ENCODE results near the gene FAHD2A.
A peak's percentile ranks its signal among the peaks of the same experiment; 100 is the strongest.
"Not testable (repeated sequence)": the region's sequence is repeated elsewhere in the genome, so short reads cannot be mapped to it uniquely, and the experiment has no call there.

The FAHD2A gene

GRCh38 chr2:95390272-95390880 lies 12.1 kb upstream of the FAHD2A start:
- H3K27me3 ChIP-seq (ENCODE audit: control insufficient read depth in 1 of 2, insufficient read depth in 2 of 2, low read length in 2 of 2), result no peaks in the 10 kb centered on the region
- H3K27ac ChIP-seq (ENCODE audit: low read depth, low read length), result peak overlapping the region; percentile 88
- H3K4me1 ChIP-seq (ENCODE audit: control insufficient read depth in 1 of 2, insufficient read depth in 2 of 2, low read length in 2 of 2), result peaks cover 43% of the 10 kb centered on the region in 2 donors
- H3K9ac ChIP-seq (ENCODE audit: low read depth in 1 of 2, low read length in 2 of 2), result peak overlapping the region; percentile 4 to 52
- H3K36me3 ChIP-seq (ENCODE audit: control insufficient read depth in 1 of 2, insufficient read depth in 2 of 2, low read length in 2 of 2), result no peaks in the 10 kb centered on the region
- no peaks in the 10 kb centered on the region for H3K9me3 ChIP-seq (ENCODE audit: control insufficient read depth in 1 of 2, low read length in 2 of 2)
- H3K4me3 ChIP-seq (ENCODE audit: low read depth in 1 of 2, low read length in 2 of 2), result no peak overlapping the region

DNA sequence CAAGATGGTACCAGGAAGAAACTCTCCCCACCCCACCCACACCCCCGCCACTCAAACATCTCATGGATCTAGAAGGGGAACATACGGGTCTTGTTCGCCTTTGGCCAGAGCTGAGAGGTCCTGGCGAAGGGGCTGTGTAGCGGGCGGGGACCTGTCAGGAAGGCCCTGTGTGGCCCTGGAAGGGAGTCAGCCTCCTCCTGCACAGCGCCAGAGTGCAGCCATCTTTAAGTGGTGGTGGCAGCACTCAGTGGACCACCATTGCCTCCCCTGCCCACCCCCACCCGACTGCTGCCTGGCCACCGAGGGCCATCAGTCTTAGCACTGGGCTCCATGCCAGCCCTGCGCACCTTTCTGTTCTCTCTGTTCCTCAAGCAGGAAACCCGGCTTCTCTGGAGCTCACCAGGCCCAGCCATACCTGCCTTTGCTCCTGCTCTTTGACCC lies 11.6 kb upstream of the FAHD2A start:
- Histone ChIP-seq H3K9ac (ENCODE audit: low read depth in 1 of 2, low read length in 2 of 2) (no peak overlapping the region), H3K4me1 (ENCODE audit: control insufficient read depth in 1 of 2, insufficient read depth in 2 of 2, low read length in 2 of 2) (peaks cover 40 to 41% of the 10 kb centered on the region in 2 donors), H3K27me3 (ENCODE audit: control insufficient read depth in 1 of 2, insufficient read depth in 2 of 2, low read length in 2 of 2) (no peaks in the 10 kb centered on the region), H3K9me3 (ENCODE audit: control insufficient read depth in 1 of 2, low read length in 2 of 2) (no peaks in the 10 kb centered on the region), H3K27ac (ENCODE audit: low read depth, low read length) (peak overlapping the region; percentile 69), H3K4me3 (ENCODE audit: low read depth in 1 of 2, low read length in 2 of 2) (no peak overlapping the region), H3K36me3 (ENCODE audit: control insufficient read depth in 1 of 2, insufficient read depth in 2 of 2, low read length in 2 of 2) (no peaks in the 10 kb centered on the region)

GRCh38 chr2:95391641-95392310 lies 10.7 kb upstream of the FAHD2A start:
- no peaks in the 10 kb centered on the region for H3K27me3 ChIP-seq (ENCODE audit: control insufficient read depth in 1 of 2, insufficient read depth in 2 of 2, low read length in 2 of 2)
- H3K4me1 ChIP-seq (ENCODE audit: control insufficient read depth in 1 of 2, insufficient read depth in 2 of 2, low read length in 2 of 2), result peaks cover 40 to 41% of the 10 kb centered on the region in 2 donors
- peak overlapping the region in 1 of 2 donors; percentile 34 for H3K9ac ChIP-seq (ENCODE audit: low read depth in 1 of 2, low read length in 2 of 2)
- no peaks in the 10 kb centered on the region for H3K9me3 ChIP-seq (ENCODE audit: control insufficient read depth in 1 of 2, low read length in 2 of 2)
- no peaks in the 10 kb centered on the region for H3K36me3 ChIP-seq (ENCODE audit: control insufficient read depth in 1 of 2, insufficient read depth in 2 of 2, low read length in 2 of 2)
- peak overlapping the region; percentile 69 for H3K27ac ChIP-seq (ENCODE audit: low read depth, low read length)
- no peak overlapping the region for H3K4me3 ChIP-seq (ENCODE audit: low read depth in 1 of 2, low read length in 2 of 2)

GRCh38 chr2:95392320-95392719 lies 10.2 kb upstream of the FAHD2A start:
- Histone ChIP-seq H3K27ac (ENCODE audit: low read depth, low read length) (no peak overlapping the region), H3K27me3 (ENCODE audit: control insufficient read depth in 1 of 2, insufficient read depth in 2 of 2, low read length in 2 of 2) (no peaks in the 10 kb centered on the region), H3K9me3 (ENCODE audit: control insufficient read depth in 1 of 2, low read length in 2 of 2) (no peaks in the 10 kb centered on the region), H3K4me1 (ENCODE audit: control insufficient read depth in 1 of 2, insufficient read depth in 2 of 2, low read length in 2 of 2) (peaks cover 40 to 41% of the 10 kb centered on the region in 2 donors), H3K36me3 (ENCODE audit: control insufficient read depth in 1 of 2, insufficient read depth in 2 of 2, low read length in 2 of 2) (no peaks in the 10 kb centered on the region), H3K9ac (ENCODE audit: low read depth in 1 of 2, low read length in 2 of 2) (no peak overlapping the region), H3K4me3 (ENCODE audit: low read depth in 1 of 2, low read length in 2 of 2) (no peak overlapping the region)

DNA sequence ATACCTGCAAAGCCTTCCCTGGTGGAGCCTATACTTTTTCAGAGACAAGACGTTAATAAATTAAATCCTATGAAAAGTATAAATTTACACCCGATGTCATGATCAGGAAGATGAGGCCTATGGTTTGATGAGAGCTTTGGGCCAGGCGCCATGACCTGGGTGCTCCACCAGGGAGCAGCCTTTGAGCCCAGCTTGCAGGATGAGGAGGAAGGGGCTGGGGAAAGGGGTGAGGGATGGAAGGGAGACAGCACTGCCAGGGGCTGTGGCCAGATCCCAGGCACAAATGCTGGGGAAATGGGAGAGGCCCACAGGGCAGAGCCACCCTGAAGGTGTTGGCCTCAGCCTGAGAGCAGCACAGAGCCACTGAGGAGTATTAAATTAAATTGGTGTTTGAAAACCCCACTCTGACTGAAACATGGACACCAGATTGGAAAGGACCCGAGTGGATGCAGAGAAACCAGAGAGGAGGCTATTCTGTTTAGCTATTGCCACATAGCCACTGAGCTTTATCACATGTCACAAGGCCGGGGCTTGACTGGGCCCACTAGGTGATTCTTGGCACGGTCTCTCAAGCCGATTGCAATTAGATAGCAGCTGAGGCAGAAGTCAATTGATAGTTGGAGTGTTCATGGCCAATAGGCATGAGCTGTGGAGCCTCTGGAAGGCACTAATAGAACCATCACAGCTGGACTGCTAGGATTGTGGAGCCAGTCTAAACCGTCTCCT lies 9.6 kb upstream of the FAHD2A start:
- H3K27ac ChIP-seq (ENCODE audit: low read depth, low read length), result no peak overlapping the region
- H3K9ac ChIP-seq (ENCODE audit: low read depth in 1 of 2, low read length in 2 of 2), result no peak overlapping the region
- H3K27me3 ChIP-seq (ENCODE audit: control insufficient read depth in 1 of 2, insufficient read depth in 2 of 2, low read length in 2 of 2), result no peaks in the 10 kb centered on the region
- H3K4me3 ChIP-seq (ENCODE audit: low read depth in 1 of 2, low read length in 2 of 2), result no peak overlapping the region
- H3K4me1 ChIP-seq (ENCODE audit: control insufficient read depth in 1 of 2, insufficient read depth in 2 of 2, low read length in 2 of 2), result peaks cover 40 to 41% of the 10 kb centered on the region in 2 donors
- H3K36me3 ChIP-seq (ENCODE audit: control insufficient read depth in 1 of 2, insufficient read depth in 2 of 2, low read length in 2 of 2), result no peaks in the 10 kb centered on the region
- no peaks in the 10 kb centered on the region for H3K9me3 ChIP-seq (ENCODE audit: control insufficient read depth in 1 of 2, low read length in 2 of 2)

DNA sequence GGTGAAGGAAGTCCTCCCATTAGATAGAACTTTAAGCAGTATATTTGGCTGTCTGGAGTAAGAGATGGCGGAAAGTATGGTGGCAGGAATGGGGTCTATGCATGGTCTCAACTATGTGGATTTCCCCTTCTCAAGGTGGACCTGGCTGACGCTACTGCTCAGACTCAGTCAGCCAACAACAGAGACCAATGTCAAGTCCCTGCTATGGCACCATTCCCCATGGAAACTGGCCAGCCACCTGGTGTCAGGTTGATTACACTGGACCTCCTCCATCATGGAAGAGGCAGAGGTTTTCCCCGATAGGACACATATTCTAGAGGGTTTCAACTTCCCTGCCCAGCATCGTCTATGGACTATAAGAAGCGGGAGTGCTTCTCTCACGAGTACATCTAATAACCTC lies 8.6 kb upstream of the FAHD2A start:
- Histone ChIP-seq H3K36me3 (ENCODE audit: control insufficient read depth in 1 of 2, insufficient read depth in 2 of 2, low read length in 2 of 2) (peaks cover 0 to 2% of the 10 kb centered on the region in 2 donors), H3K27me3 (ENCODE audit: control insufficient read depth in 1 of 2, insufficient read depth in 2 of 2, low read length in 2 of 2) (no peaks in the 10 kb centered on the region), H3K27ac (ENCODE audit: low read depth, low read length) (no peak overlapping the region), H3K4me3 (ENCODE audit: low read depth in 1 of 2, low read length in 2 of 2) (no peak overlapping the region), H3K9ac (ENCODE audit: low read depth in 1 of 2, low read length in 2 of 2) (no peak overlapping the region), H3K9me3 (ENCODE audit: control insufficient read depth in 1 of 2, low read length in 2 of 2) (no peaks in the 10 kb centered on the region), H3K4me1 (ENCODE audit: control insufficient read depth in 1 of 2, insufficient read depth in 2 of 2, low read length in 2 of 2) (peaks cover 40 to 41% of the 10 kb centered on the region in 2 donors)

DNA sequence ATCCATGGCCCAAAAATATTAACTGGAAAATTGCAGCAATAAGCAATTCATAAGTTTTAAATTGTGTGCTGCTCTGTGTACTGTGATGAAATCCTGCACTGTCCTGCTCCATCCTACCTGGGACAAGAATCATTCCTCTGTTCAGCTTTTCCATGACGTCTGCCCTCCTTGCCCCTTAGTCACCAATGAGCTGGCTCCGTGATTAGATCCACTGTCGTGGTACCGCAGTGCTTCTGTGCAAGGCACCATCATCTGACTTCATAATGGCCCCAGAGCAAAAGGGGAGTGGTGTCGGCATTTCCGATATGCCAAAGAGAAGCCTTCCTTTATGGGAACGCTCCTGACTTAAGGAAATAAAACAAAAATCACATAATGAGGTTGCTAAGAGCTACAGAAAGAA lies 3.4 kb upstream of the FAHD2A start:
- peaks cover 0 to 5% of the 10 kb centered on the region in 2 donors for H3K36me3 ChIP-seq (ENCODE audit: control insufficient read depth in 1 of 2, insufficient read depth in 2 of 2, low read length in 2 of 2)
- no peak overlapping the region for H3K27ac ChIP-seq (ENCODE audit: low read depth, low read length)
- H3K27me3 ChIP-seq (ENCODE audit: control insufficient read depth in 1 of 2, insufficient read depth in 2 of 2, low read length in 2 of 2), result no peaks in the 10 kb centered on the region
- H3K9me3 ChIP-seq (ENCODE audit: control insufficient read depth in 1 of 2, low read length in 2 of 2), result no peaks in the 10 kb centered on the region
- no peak overlapping the region for H3K4me3 ChIP-seq (ENCODE audit: low read depth in 1 of 2, low read length in 2 of 2)
- no peak overlapping the region for H3K9ac ChIP-seq (ENCODE audit: low read depth in 1 of 2, low read length in 2 of 2)
- H3K4me1 ChIP-seq (ENCODE audit: control insufficient read depth in 1 of 2, insufficient read depth in 2 of 2, low read length in 2 of 2), result peaks cover 0 to 9% of the 10 kb centered on the region in 2 donors

GRCh38 chr2:95401480-95401879 lies 1.0 kb upstream of the FAHD2A start:
- Histone ChIP-seq H3K36me3 (ENCODE audit: control insufficient read depth in 1 of 2, insufficient read depth in 2 of 2, low read length in 2 of 2) (peaks cover 0 to 5% of the 10 kb centered on the region in 2 donors), H3K9me3 (ENCODE audit: control insufficient read depth in 1 of 2, low read length in 2 of 2) (no peaks in the 10 kb centered on the region), H3K4me1 (ENCODE audit: control insufficient read depth in 1 of 2, insufficient read depth in 2 of 2, low read length in 2 of 2) (peaks cover 0 to 9% of the 10 kb centered on the region in 2 donors), H3K4me3 (ENCODE audit: low read depth in 1 of 2, low read length in 2 of 2) (peak overlapping the region; percentile 96 to 98), H3K27ac (ENCODE audit: low read depth, low read length) (no peak overlapping the region), H3K9ac (ENCODE audit: low read depth in 1 of 2, low read length in 2 of 2) (peak overlapping the region; percentile 92 to 99), H3K27me3 (ENCODE audit: control insufficient read depth in 1 of 2, insufficient read depth in 2 of 2, low read length in 2 of 2) (no peaks in the 10 kb centered on the region)

- not testable (repeated sequence) for H3K9me3 ChIP-seq (ENCODE audit: control insufficient read depth in 1 of 2, low read length in 2 of 2)
- Histone ChIP-seq H3K27ac (ENCODE audit: low read depth, low read length) (peak overlapping the region; percentile 85), H3K9ac (ENCODE audit: low read depth in 1 of 2, low read length in 2 of 2) (peak overlapping the region; percentile 92 to 99)
These were observed 521 bp upstream of the FAHD2A start for GRCh38 chr2:95402004-95402369.

DNA sequence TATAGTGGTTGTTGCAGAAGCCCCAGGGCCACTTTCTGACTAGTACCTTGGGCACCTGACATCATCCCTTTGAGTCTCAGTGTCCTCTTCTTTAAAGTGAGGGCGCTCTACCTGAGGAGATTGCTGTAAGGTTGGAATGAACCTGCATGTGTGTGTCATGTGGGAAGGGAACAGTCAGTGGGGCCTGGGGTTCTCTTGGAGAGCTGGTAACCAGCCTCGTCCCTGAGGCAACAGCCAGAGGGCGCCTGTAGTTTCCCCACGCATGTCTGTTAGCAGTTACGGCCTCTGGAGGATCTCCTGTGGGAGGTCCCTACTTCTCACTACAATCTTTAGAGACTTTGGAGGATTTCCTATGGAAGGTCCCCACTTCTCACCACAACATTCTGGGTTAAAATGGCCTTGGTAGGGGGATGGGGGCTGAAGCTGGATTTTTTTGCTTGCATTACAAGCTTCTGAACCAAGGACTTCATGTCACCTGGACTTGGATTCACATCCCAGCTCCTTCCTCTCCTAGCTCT lies 755 bp downstream of the FAHD2A start:
- H3K36me3 ChIP-seq (ENCODE audit: control insufficient read depth in 1 of 2, insufficient read depth in 2 of 2, low read length in 2 of 2); H3K9me3 ChIP-seq (ENCODE audit: control insufficient read depth in 1 of 2, low read length in 2 of 2); H3K27me3 ChIP-seq (ENCODE audit: control insufficient read depth in 1 of 2, insufficient read depth in 2 of 2, low read length in 2 of 2); H3K4me1 ChIP-seq (ENCODE audit: control insufficient read depth in 1 of 2, insufficient read depth in 2 of 2, low read length in 2 of 2): not testable (repeated sequence)
- H3K9ac ChIP-seq (ENCODE audit: low read depth in 1 of 2, low read length in 2 of 2), result peak overlapping the region; percentile 92 to 99
- peak overlapping the region; percentile 85 for H3K27ac ChIP-seq (ENCODE audit: low read depth, low read length)
- peak overlapping the region; percentile 96 to 98 for H3K4me3 ChIP-seq (ENCODE audit: low read depth in 1 of 2, low read length in 2 of 2)

More at GRCh38 chr2:95402004-95402369, 521 bp upstream of the FAHD2A start:
- H3K4me1 ChIP-seq (ENCODE audit: control insufficient read depth in 1 of 2, insufficient read depth in 2 of 2, low read length in 2 of 2); H3K36me3 ChIP-seq (ENCODE audit: control insufficient read depth in 1 of 2, insufficient read depth in 2 of 2, low read length in 2 of 2); H3K27me3 ChIP-seq (ENCODE audit: control insufficient read depth in 1 of 2, insufficient read depth in 2 of 2, low read length in 2 of 2): not testable (repeated sequence)
- peak overlapping the region; percentile 96 to 98 for H3K4me3 ChIP-seq (ENCODE audit: low read depth in 1 of 2, low read length in 2 of 2)
